GM19193 (cell line): ENCODE measurements around the gene GLE1.

Experiments used
- POLR2A ChIP-seq: IDR thresholded peaks from 4 replicates; pipeline ENCODE4 v1.6.1; 2011; ENCODE audit not compliant: insufficient read depth, insufficient read length; ENCODE audit errors: extremely low read depth

Gene GLE1

GRCh38 chr9:128484686-128485413 is 19.7 kb upstream of the GLE1 start:
- TF ChIP-seq POLR2A = no peak

GRCh38 chr9:128485414-128485855 is 19.1 kb upstream of the GLE1 start:
- TF ChIP-seq POLR2A = no peak

- TF ChIP-seq POLR2A = no peak
Observed at GRCh38 chr9:128486201-128486600, 18.3 kb upstream of the GLE1 start.

- no peak for TF ChIP-seq POLR2A
Observed at GRCh38 chr9:128493424-128493823, 11.1 kb upstream of the GLE1 start.

- no peak for TF ChIP-seq POLR2A
Observed at GRCh38 chr9:128494108-128494745, 10.3 kb upstream of the GLE1 start.

- TF ChIP-seq POLR2A = no peak
Observed at GRCh38 chr9:128494746-128495129, 9.8 kb upstream of the GLE1 start.

- TF ChIP-seq POLR2A = no peak
Observed at GRCh38 chr9:128495296-128495695, 9.2 kb upstream of the GLE1 start.

GRCh38 chr9:128495804-128496417 is 8.6 kb upstream of the GLE1 start:
- TF ChIP-seq POLR2A = no peak

- TF ChIP-seq POLR2A = no peak
Observed at GRCh38 chr9:128497824-128498610, 6.5 kb upstream of the GLE1 start.

- TF ChIP-seq POLR2A = no peak
Observed at GRCh38 chr9:128498911-128499310, 5.6 kb upstream of the GLE1 start.

GRCh38 chr9:128499920-128500319 is 4.6 kb upstream of the GLE1 start:
- TF ChIP-seq POLR2A = no peak

GRCh38 chr9:128503870-128504269 is 649 bp upstream of the GLE1 start:
- no peak for TF ChIP-seq POLR2A

- TF ChIP-seq POLR2A = no peak
Observed at GRCh38 chr9:128505414-128505765, 871 bp downstream of the GLE1 start.

GRCh38 chr9:128512820-128513219 is 8.3 kb downstream of the GLE1 start:
- no peak for TF ChIP-seq POLR2A

GRCh38 chr9:128521956-128522355 is 17.4 kb downstream of the GLE1 start:
- TF ChIP-seq POLR2A = no peak
